Peyer's patch (tissue), 4 donors: ENCODE measurements around the gene MACROD2. TPM values are rescaled to one million over a fixed set of nuclear protein-coding genes. Genes with fewer than 3 reads are reported as not detected.

ENCODE experiments used
- DNase-seq, 3 donors: peaks; one replicate each; pipeline ENCODE4 v3.0.0-alpha.2; 2017 to 2019
- H3K27ac ChIP-seq, 4 donors: fragments of 200-600 bp; sonication (generic); one replicate each; pipeline ENCODE4 v1.5.1; 2016 to 2019
- H3K27me3 ChIP-seq, 2 donors: fragments of 200-600 bp; sonication (generic); one replicate each; pipeline ENCODE4 v1.5.1; 2019
- H3K36me3 ChIP-seq, 3 donors: fragments of 200-600 bp; sonication (generic); one replicate each; pipeline ENCODE4 v1.5.1; 2016 to 2019
- H3K4me1 ChIP-seq, 4 donors: fragments of 200-600 bp; sonication (generic); one replicate each; pipeline ENCODE4 v1.5.1; 2016 to 2019
- H3K4me3 ChIP-seq, 4 donors: fragments of 200-600 bp; sonication (generic); 1 replicate in 3 of 4; 2 replicates in 1 of 4; pipeline ENCODE4 v1.5.1; 2016 to 2019; ENCODE audit warnings: mild to moderate bottlenecking in 1 of 4
- H3K9me3 ChIP-seq, 4 donors: fragments of 200-600 bp; sonication (generic); one replicate each; pipeline ENCODE4 v1.5.1; 2016 to 2019; ENCODE audit warnings: mild to moderate bottlenecking in 1 of 4
- POLR2A ChIP-seq, 2 donors: fragments of 450-650 bp; IDR thresholded peaks; one replicate each; pipeline ENCODE4 v1.5.1; 2017; ENCODE audit warnings: antibody characterized with exemption in 2 of 2, mild to moderate bottlenecking in 2 of 2, moderate library complexity in 2 of 2
- total RNA-seq, 4 donors: library from RNA; depleted of rRNA; stranded (reverse); fragments of >200 nt; gene quantifications; one replicate each; pipeline ENCODE4 v1.1.0, GENCODE V29; 2016
- TF ChIP-seq, protein P1 (sequence below), 6 experiments: fragments of 450-650 bp in 4 of 6; fragments of 200-600 bp in 2 of 6; sonication (generic) in 1 of 6; IDR thresholded peaks; one replicate each; pipeline ENCODE4 v1.5.1; 2017 to 2019; ENCODE audit warnings: antibody characterized with exemption in 6 of 6, mild to moderate bottlenecking in 3 of 6, moderate library complexity in 1 of 6

MACROD2 gene
- total RNA-seq, 4 donors from 2014 or later: 2.5 to 10.7 (median 6.5) TPM

DNA sequence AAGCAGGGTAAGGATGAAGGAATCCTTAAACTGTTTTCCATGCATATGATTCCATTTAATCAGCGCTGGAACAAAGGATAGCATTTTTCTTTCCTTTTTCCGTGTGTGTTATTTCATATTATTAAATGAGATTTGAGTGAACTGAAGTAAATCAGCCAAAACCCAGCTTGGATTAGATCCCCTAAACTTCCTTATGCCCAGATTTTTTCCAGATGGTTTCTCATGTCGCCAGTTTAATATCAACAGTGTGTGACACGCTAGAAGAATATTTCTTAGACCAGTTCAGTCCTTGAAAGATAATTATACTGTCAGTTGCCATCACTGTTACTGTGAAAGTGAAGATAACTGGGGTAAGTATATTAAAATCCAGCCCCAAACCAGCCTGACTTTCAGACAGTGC, 1568.5 kb downstream of the MACROD2 start:
- Histone ChIP-seq H3K36me3 (no peaks in the 10 kb centered on the region), H3K4me1 (no peaks in the 10 kb centered on the region), H3K27ac (no peak overlapping the region), H3K9me3 (no peaks in the 10 kb centered on the region), H3K4me3 (no peak overlapping the region), H3K27me3 (no peaks in the 10 kb centered on the region)
- DNase-seq: no peak
- TF ChIP-seq, protein P1, sequence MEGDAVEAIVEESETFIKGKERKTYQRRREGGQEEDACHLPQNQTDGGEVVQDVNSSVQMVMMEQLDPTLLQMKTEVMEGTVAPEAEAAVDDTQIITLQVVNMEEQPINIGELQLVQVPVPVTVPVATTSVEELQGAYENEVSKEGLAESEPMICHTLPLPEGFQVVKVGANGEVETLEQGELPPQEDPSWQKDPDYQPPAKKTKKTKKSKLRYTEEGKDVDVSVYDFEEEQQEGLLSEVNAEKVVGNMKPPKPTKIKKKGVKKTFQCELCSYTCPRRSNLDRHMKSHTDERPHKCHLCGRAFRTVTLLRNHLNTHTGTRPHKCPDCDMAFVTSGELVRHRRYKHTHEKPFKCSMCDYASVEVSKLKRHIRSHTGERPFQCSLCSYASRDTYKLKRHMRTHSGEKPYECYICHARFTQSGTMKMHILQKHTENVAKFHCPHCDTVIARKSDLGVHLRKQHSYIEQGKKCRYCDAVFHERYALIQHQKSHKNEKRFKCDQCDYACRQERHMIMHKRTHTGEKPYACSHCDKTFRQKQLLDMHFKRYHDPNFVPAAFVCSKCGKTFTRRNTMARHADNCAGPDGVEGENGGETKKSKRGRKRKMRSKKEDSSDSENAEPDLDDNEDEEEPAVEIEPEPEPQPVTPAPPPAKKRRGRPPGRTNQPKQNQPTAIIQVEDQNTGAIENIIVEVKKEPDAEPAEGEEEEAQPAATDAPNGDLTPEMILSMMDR (IDR thresholded peaks at IDR 0.05): no peak
- no peak for TF ChIP-seq POLR2A (IDR thresholded peaks at IDR 0.05)

DNA sequence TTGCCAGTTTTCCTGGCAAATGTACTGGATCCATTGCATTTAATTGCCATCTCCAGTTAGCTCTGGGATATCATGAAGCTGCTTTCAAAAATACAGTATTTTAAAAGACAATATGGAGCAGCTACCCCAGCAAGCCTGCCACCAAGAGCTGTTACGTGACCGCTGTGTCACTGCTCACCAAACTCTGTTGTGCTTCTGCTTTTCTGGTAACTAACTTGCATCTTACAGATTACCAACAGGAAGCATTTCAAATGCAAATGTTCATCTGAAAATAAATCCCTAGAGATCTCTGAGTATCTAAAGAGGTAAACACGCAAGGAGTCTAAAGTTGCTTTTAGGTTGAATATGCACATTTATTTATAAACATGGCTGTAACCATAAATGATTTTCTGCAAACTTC, 1569.7 kb downstream of the MACROD2 start:
- no peaks in the 10 kb centered on the region for H3K36me3 ChIP-seq
- TF ChIP-seq, protein P1 (IDR thresholded peaks at IDR 0.05): no peak
- TF ChIP-seq POLR2A (IDR thresholded peaks at IDR 0.05): no peak
- no peaks in the 10 kb centered on the region for H3K9me3 ChIP-seq
- H3K27me3 ChIP-seq: no peaks in the 10 kb centered on the region
- DNase-seq: no peak
- no peak overlapping the region for H3K4me3 ChIP-seq
- H3K27ac ChIP-seq: no peak overlapping the region
- H3K4me1 ChIP-seq: no peaks in the 10 kb centered on the region

DNA sequence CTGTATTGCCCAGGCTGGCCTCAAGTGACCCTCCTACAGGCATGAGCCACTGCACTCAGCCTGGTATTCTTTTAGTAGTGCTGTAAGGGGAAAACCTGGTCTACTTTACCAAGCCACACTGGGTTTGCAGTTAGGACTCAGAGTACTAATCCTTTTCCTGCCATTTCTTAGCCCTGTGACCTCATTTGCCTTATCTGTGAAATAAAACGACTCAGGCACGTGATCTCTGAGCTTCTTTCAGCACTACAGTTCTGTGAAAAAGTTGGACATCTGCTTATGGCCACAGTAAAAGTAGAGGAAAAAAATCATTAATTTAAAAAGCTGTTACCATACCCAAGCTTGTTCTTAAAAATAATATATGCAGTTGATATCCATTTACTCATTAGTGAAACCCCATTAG, 1570.5 kb downstream of the MACROD2 start:
- TF ChIP-seq, protein P1 (IDR thresholded peaks at IDR 0.05): no peak
- TF ChIP-seq POLR2A (IDR thresholded peaks at IDR 0.05): no peak
- Histone ChIP-seq H3K9me3 (no peaks in the 10 kb centered on the region), H3K4me3 (no peak overlapping the region), H3K4me1 (no peaks in the 10 kb centered on the region), H3K27me3 (no peaks in the 10 kb centered on the region), H3K27ac (no peak overlapping the region), H3K36me3 (no peaks in the 10 kb centered on the region)
- DNase-seq: no peak

DNA sequence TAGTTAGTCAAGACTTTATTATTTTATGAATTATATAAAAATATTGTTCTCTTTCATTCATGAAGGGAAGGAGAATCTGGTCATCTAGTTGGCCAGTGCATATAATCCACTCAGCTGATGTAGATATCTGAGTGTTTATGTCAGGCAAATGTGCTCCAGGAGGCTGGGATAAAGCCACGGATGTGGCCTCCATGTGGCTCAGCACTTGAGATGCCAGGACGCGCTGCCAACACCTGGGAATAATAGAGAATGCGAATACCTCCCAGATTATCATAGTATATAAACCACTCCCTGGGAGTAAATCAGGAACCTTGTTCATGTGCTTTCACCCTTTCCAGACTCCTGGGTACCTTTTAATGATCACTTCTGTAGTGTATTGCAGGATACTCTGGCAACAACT, 1571.9 kb downstream of the MACROD2 start:
- Histone ChIP-seq H3K4me1 (no peaks in the 10 kb centered on the region), H3K27me3 (no peaks in the 10 kb centered on the region), H3K4me3 (no peak overlapping the region), H3K27ac (no peak overlapping the region), H3K36me3 (no peaks in the 10 kb centered on the region), H3K9me3 (no peaks in the 10 kb centered on the region)
- no peak for DNase-seq
- TF ChIP-seq, protein P1 (IDR thresholded peaks at IDR 0.05): no peak
- no peak for TF ChIP-seq POLR2A (IDR thresholded peaks at IDR 0.05)

DNA sequence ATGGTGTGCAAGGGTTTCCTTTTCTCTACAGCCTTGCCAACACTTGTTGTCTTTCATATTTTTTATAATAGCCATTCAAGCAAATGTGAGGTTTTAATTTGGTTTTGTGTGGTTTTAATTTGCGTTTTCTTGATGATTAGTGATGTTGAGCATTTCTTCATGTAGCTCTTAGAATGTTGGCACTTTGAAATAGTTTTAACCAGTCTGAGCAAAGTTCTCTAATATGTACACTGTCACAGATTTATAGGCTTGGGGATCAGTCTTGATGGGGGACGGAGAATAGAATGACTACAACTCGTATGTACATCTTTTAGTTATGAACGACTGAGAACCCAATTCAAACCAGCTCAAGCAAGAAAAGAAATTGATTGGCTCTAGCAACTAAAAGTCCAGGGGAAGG, 1574.8 kb downstream of the MACROD2 start:
- no peak for DNase-seq
- Histone ChIP-seq H3K27ac (no peak overlapping the region), H3K9me3 (no peaks in the 10 kb centered on the region), H3K27me3 (no peaks in the 10 kb centered on the region), H3K4me3 (no peak overlapping the region), H3K4me1 (no peaks in the 10 kb centered on the region), H3K36me3 (no peaks in the 10 kb centered on the region)
- TF ChIP-seq POLR2A (IDR thresholded peaks at IDR 0.05): no peak
- TF ChIP-seq, protein P1 (IDR thresholded peaks at IDR 0.05): no peak

DNA sequence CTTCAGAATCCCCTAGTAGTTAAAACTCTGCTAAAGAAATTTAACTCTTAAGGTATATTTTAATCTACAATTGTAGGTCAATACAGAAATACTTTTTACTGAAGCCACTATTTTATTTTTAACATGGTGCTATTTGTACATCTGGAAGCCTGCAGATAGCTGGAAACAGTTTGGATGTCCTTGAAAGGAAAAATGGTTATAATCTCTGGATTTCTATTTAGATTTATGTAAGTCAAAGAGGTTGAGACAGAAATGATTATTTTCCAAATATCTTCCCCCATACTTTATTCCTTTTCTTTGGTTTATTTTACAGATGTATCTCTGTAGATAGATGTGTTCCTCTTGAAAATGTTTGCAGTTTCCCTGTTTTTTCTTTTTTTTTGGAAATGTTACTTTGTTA, 1575.7 kb downstream of the MACROD2 start:
- H3K4me3 ChIP-seq: no peak overlapping the region
- no peaks in the 10 kb centered on the region for H3K36me3 ChIP-seq
- H3K9me3 ChIP-seq: no peaks in the 10 kb centered on the region
- no peak for DNase-seq
- H3K4me1 ChIP-seq: no peaks in the 10 kb centered on the region
- H3K27me3 ChIP-seq: no peaks in the 10 kb centered on the region
- no peak overlapping the region for H3K27ac ChIP-seq
- TF ChIP-seq, protein P1 (IDR thresholded peaks at IDR 0.05): no peak
- TF ChIP-seq POLR2A (IDR thresholded peaks at IDR 0.05): no peak
